Neural cell (in vitro differentiated cells): Measurements from ENCODE around the gene IDH3A. TPM values are rescaled to one million over a fixed set of nuclear protein-coding genes. Genes with fewer than 3 reads are reported as not detected.

Experiments
- H2AFZ ChIP-seq: fragments of 200-600, 300-800 bp; sonication (generic), shearing (Covaris generic); 2 replicates; pipeline ENCODE4 v1.6.0; 2014; ENCODE audit warnings: low read depth, mild to moderate bottlenecking, antibody characterized with exemption, low read length, moderate library complexity
- H3F3A ChIP-seq: fragments of 200-600 bp; shearing (Covaris generic); 2 replicates; pipeline ENCODE4 v1.6.1; 2016; ENCODE audit warnings: mild to moderate bottlenecking, moderate library complexity, mixed read lengths, antibody characterized with exemption, low read length; ENCODE audit not compliant: insufficient read depth, poor library complexity, severe bottlenecking
- H3K27ac ChIP-seq: fragments of 200-600, 300-800 bp; sonication (generic), shearing (Covaris generic); 2 replicates; pipeline ENCODE4 v1.5.1; 2014; ENCODE audit warnings: mild to moderate bottlenecking, low read length, moderate library complexity
- H3K27me3 ChIP-seq: fragments of 300-800, 200-600 bp; sonication (generic), shearing (Covaris generic); 2 replicates; pipeline ENCODE4 v1.6.0; 2014; ENCODE audit warnings: mild to moderate bottlenecking, low read depth, low read length, moderate library complexity; ENCODE audit not compliant: insufficient read depth
- H3K36me3 ChIP-seq: fragments of 300-800, 200-600 bp; sonication (generic), shearing (Covaris generic); 2 replicates; pipeline ENCODE4 v1.5.1; 2014; ENCODE audit warnings: mild to moderate bottlenecking, antibody characterized with exemption, low read length, moderate library complexity; ENCODE audit not compliant: insufficient read depth
- H3K4me2 ChIP-seq: fragments of 300-800, 200-600 bp; sonication (generic), shearing (Covaris generic); 2 replicates; pipeline ENCODE4 v1.6.0; 2014; ENCODE audit warnings: mild to moderate bottlenecking, low read length
- H3K4me3 ChIP-seq: fragments of 300-800, 200-600 bp; sonication (generic), shearing (Covaris generic); 2 replicates; pipeline ENCODE4 v1.5.1; 2014; ENCODE audit warnings: mild to moderate bottlenecking, low read length, moderate library complexity
- H3K79me2 ChIP-seq: fragments of 200-600 bp; shearing (Covaris generic); replicated peaks from 2 replicates; pipeline ENCODE4 v1.6.0; 2014; ENCODE audit warnings: mild to moderate bottlenecking, low read length, moderate library complexity; ENCODE audit not compliant: insufficient read depth
- H3K9ac ChIP-seq: fragments of 300-800, 200-600 bp; sonication (generic), shearing (Covaris generic); 2 replicates; pipeline ENCODE4 v1.6.1; 2016; ENCODE audit warnings: mild to moderate bottlenecking, low read length, mixed read lengths
- H3K9me2 ChIP-seq: fragments of 200-600 bp; shearing (Covaris generic); 2 replicates; pipeline ENCODE4 v1.6.1; 2016; ENCODE audit warnings: mild to moderate bottlenecking, low read length, mixed read lengths; ENCODE audit not compliant: insufficient read depth
- H3K9me3 ChIP-seq: fragments of 200-600, 300-800 bp; sonication (generic), shearing (Covaris generic); 2 replicates; pipeline ENCODE4 v1.6.1; 2016; ENCODE audit warnings: mild to moderate bottlenecking, mixed run types, low read length, moderate library complexity, mixed read lengths
- H4K20me1 ChIP-seq: fragments of 200-600 bp; shearing (Covaris generic); 2 replicates; pipeline ENCODE4 v1.6.1; 2016; ENCODE audit warnings: mild to moderate bottlenecking, mixed run types; ENCODE audit not compliant: insufficient read depth
- CTCF ChIP-seq: fragments of 450-650 bp; IDR thresholded peaks from 2 replicates; pipeline ENCODE4 v1.5.1; 2014; ENCODE audit warnings: antibody characterized with exemption, mild to moderate bottlenecking, moderate library complexity; ENCODE audit not compliant: poor library complexity, severe bottlenecking
- EP300 ChIP-seq: fragments of 450-650 bp; conservative IDR thresholded peaks from 2 replicates; pipeline ENCODE4 v1.6.1; 2014; ENCODE audit warnings: antibody characterized with exemption, mild to moderate bottlenecking, moderate library complexity; ENCODE audit not compliant: poor library complexity, severe bottlenecking
- EZH2 ChIP-seq: fragments of 200-600, 300-800 bp; shearing (Covaris generic), sonication (generic); IDR thresholded peaks from 2 replicates; pipeline ENCODE4 v1.6.1; 2014; ENCODE audit warnings: antibody characterized with exemption, low read length, borderline replicate concordance, mild to moderate bottlenecking; ENCODE audit not compliant: insufficient read depth, poor library complexity, severe bottlenecking
- MXI1 ChIP-seq: fragments of 450-650 bp; conservative IDR thresholded peaks from 2 replicates; pipeline ENCODE4 v1.6.1; 2014; ENCODE audit warnings: antibody characterized with exemption, mild to moderate bottlenecking; ENCODE audit not compliant: poor library complexity, severe bottlenecking
- POLR2AphosphoS5 ChIP-seq: IDR thresholded peaks from 2 replicates; pipeline ENCODE4 v1.6.1; 2012
- RAD21 ChIP-seq: fragments of 450-650 bp; conservative IDR thresholded peaks from 2 replicates; pipeline ENCODE4 v1.6.1; 2014; ENCODE audit warnings: antibody characterized with exemption, mild to moderate bottlenecking, moderate library complexity
- REST ChIP-seq: IDR thresholded peaks from 2 replicates; pipeline ENCODE4 v1.6.1; 2012; ENCODE audit warnings: borderline replicate concordance
- SMC3 ChIP-seq: fragments of 450-650 bp; conservative IDR thresholded peaks from 2 replicates; pipeline ENCODE4 v1.6.1; 2014; ENCODE audit warnings: antibody characterized with exemption, mild to moderate bottlenecking, moderate library complexity; ENCODE audit not compliant: poor library complexity
- TAF1 ChIP-seq: IDR thresholded peaks from 2 replicates; pipeline ENCODE4 v1.6.1; 2012; ENCODE audit warnings: low read depth
- polyA plus RNA-seq: library from polyadenylated mRNA; depleted of rRNA; stranded (reverse); fragments of >200 nt; gene quantifications from 2 replicates; pipeline ENCODE4 v1.2.3, GENCODE V29; 2014

Gene IDH3A
- polyA plus RNA-seq, 1 donor from 2014 or later, result 90.7 TPM

- no peaks in the 10 kb centered on the region for H3F3A ChIP-seq
- H3K79me2 ChIP-seq, result no peaks in the 10 kb centered on the region
- H2AFZ ChIP-seq, result no peak overlapping the region
- H3K9ac ChIP-seq, result no peak overlapping the region
- H3K4me2 ChIP-seq, result no peak overlapping the region
- no peak for TF ChIP-seq REST
- H3K36me3 ChIP-seq, result no peaks in the 10 kb centered on the region
- no peaks in the 10 kb centered on the region for H3K9me2 ChIP-seq
- H3K27me3 ChIP-seq, result no peaks in the 10 kb centered on the region
- no peaks in the 10 kb centered on the region for H4K20me1 ChIP-seq
- no peak overlapping the region for H3K4me3 ChIP-seq
- no peaks in the 10 kb centered on the region for H3K9me3 ChIP-seq
- no peak overlapping the region for H3K27ac ChIP-seq
Measured at GRCh38 chr15:78201281-78202190, 52.4 kb downstream of the IDH3A start.

GRCh38 chr15:78203346-78204225, 54.4 kb downstream of the IDH3A start:
- H3K4me3 ChIP-seq, result no peak overlapping the region
- no peaks in the 10 kb centered on the region for H3K36me3 ChIP-seq
- no peak overlapping the region for H3K9ac ChIP-seq
- no peaks in the 10 kb centered on the region for H3K27me3 ChIP-seq
- no peak overlapping the region for H3K4me2 ChIP-seq
- no peak overlapping the region for H3K27ac ChIP-seq
- no peaks in the 10 kb centered on the region for H3K9me2 ChIP-seq
- no peaks in the 10 kb centered on the region for H4K20me1 ChIP-seq
- H3F3A ChIP-seq, result no peaks in the 10 kb centered on the region
- no peaks in the 10 kb centered on the region for H3K79me2 ChIP-seq
- no peak overlapping the region for H2AFZ ChIP-seq
- H3K9me3 ChIP-seq, result no peaks in the 10 kb centered on the region
- TF ChIP-seq TAF1 (no peak), POLR2AphosphoS5 (no peak), EZH2 (no peak), SMC3 (no peak), RAD21 (no peak), EP300 (no peak), MXI1 (no peak), REST (no peak), CTCF (no peak)
